DOHH2 (cell line): ENCODE measurements around the gene TMEM218.

Experiments used
- H3F3A ChIP-seq: fragments of 200-600 bp; sonication (generic), shearing (Covaris generic); 2 replicates; pipeline ENCODE4 v1.6.0; 2016; ENCODE audit warnings: antibody characterized with exemption, mild to moderate bottlenecking; ENCODE audit not compliant: control insufficient read depth, insufficient read depth
- H3K27ac ChIP-seq: fragments of 200-600 bp; sonication (generic); 2 replicates; pipeline ENCODE4 v1.5.1; 2014; ENCODE audit warnings: low read depth, mild to moderate bottlenecking, low read length, moderate library complexity
- H3K27me3 ChIP-seq: fragments of 200-600 bp; sonication (generic); 2 replicates; pipeline ENCODE4 v1.6.1; 2014; ENCODE audit warnings: mild to moderate bottlenecking, low read length, mixed read lengths; ENCODE audit not compliant: control insufficient read depth
- H3K36me3 ChIP-seq: fragments of 200-600 bp; sonication (generic); 2 replicates; pipeline ENCODE4 v1.6.1; 2014; ENCODE audit warnings: mild to moderate bottlenecking, low read length, moderate library complexity, mixed read lengths; ENCODE audit not compliant: control insufficient read depth
- H3K4me1 ChIP-seq: fragments of 200-600 bp; sonication (generic); 2 replicates; pipeline ENCODE4 v1.6.1; 2014; ENCODE audit warnings: mild to moderate bottlenecking, low read length, mixed read lengths; ENCODE audit not compliant: control insufficient read depth
- H3K4me2 ChIP-seq: fragments of 200-600 bp; sonication (generic); 2 replicates; pipeline ENCODE4 v1.6.0; 2014; ENCODE audit warnings: mild to moderate bottlenecking, low read length, moderate library complexity
- H3K4me3 ChIP-seq: fragments of 200-600 bp; sonication (generic); 2 replicates; pipeline ENCODE4 v1.5.1; 2014; ENCODE audit warnings: mild to moderate bottlenecking, low read length, mixed read lengths
- H3K79me2 ChIP-seq: fragments of 200-600 bp; sonication (generic); 2 replicates; pipeline ENCODE4 v1.6.1; 2014; ENCODE audit warnings: mild to moderate bottlenecking, low read length, mixed read lengths; ENCODE audit not compliant: control insufficient read depth
- H3K9me2 ChIP-seq: fragments of 200-600 bp; sonication (generic); replicated peaks from 2 replicates; pipeline ENCODE4 v1.6.1; 2014; ENCODE audit warnings: mild to moderate bottlenecking, low read length, mixed read lengths; ENCODE audit not compliant: control insufficient read depth
- H3K9me3 ChIP-seq: fragments of 200-600 bp; sonication (generic); 2 replicates; pipeline ENCODE4 v1.6.1; 2014; ENCODE audit warnings: antibody characterized with exemption, low read length, mixed read lengths; ENCODE audit not compliant: control insufficient read depth, insufficient read depth
- H4K20me1 ChIP-seq: fragments of 200-600 bp; sonication (generic); 2 replicates; pipeline ENCODE4 v1.6.0; 2014; ENCODE audit warnings: low read depth, mild to moderate bottlenecking, antibody characterized with exemption, low read length, moderate library complexity; ENCODE audit not compliant: control insufficient read depth, insufficient read depth
- EZH2phosphoT487 ChIP-seq: fragments of 200-600 bp; sonication (generic); IDR thresholded peaks from 2 replicates; pipeline ENCODE4 v1.6.1; 2017; ENCODE audit warnings: borderline replicate concordance, mild to moderate bottlenecking, antibody characterized with exemption, low read length, moderate library complexity, mixed read lengths
- TF ChIP-seq, protein P1 (sequence below): fragments of 200-600 bp; sonication (generic); IDR thresholded peaks from one replicate; pipeline ENCODE4 v1.5.1; 2014; ENCODE audit warnings: antibody characterized with exemption, mild to moderate bottlenecking, low read depth, low read length; ENCODE audit not compliant: poor library complexity, severe bottlenecking

Gene TMEM218

GRCh38 chr11:125110506-125110905, 920 bp downstream of the TMEM218 start:
- Histone ChIP-seq H3F3A (no peaks in the 10 kb centered on the region), H4K20me1 (no peaks in the 10 kb centered on the region), H3K36me3 (peaks cover 11% of the 10 kb centered on the region; the same call in 1 of the 2 replicates), H3K79me2 (peaks cover 15% of the 10 kb centered on the region), H3K4me1 (peaks cover 17% of the 10 kb centered on the region), H3K4me3 (peak overlapping the region; percentile 97), H3K27me3 (no peaks in the 10 kb centered on the region), H3K27ac (no peak overlapping the region; the same call in 1 of the 2 replicates), H3K4me2 (peak overlapping the region; percentile 91), H3K9me2 (no peaks in the 10 kb centered on the region), H3K9me3 (peaks cover 13% of the 10 kb centered on the region; the same call in 1 of the 2 replicates)
- TF ChIP-seq, protein P1, sequence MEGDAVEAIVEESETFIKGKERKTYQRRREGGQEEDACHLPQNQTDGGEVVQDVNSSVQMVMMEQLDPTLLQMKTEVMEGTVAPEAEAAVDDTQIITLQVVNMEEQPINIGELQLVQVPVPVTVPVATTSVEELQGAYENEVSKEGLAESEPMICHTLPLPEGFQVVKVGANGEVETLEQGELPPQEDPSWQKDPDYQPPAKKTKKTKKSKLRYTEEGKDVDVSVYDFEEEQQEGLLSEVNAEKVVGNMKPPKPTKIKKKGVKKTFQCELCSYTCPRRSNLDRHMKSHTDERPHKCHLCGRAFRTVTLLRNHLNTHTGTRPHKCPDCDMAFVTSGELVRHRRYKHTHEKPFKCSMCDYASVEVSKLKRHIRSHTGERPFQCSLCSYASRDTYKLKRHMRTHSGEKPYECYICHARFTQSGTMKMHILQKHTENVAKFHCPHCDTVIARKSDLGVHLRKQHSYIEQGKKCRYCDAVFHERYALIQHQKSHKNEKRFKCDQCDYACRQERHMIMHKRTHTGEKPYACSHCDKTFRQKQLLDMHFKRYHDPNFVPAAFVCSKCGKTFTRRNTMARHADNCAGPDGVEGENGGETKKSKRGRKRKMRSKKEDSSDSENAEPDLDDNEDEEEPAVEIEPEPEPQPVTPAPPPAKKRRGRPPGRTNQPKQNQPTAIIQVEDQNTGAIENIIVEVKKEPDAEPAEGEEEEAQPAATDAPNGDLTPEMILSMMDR, result no peak
- no peak for TF ChIP-seq EZH2phosphoT487

DNA sequence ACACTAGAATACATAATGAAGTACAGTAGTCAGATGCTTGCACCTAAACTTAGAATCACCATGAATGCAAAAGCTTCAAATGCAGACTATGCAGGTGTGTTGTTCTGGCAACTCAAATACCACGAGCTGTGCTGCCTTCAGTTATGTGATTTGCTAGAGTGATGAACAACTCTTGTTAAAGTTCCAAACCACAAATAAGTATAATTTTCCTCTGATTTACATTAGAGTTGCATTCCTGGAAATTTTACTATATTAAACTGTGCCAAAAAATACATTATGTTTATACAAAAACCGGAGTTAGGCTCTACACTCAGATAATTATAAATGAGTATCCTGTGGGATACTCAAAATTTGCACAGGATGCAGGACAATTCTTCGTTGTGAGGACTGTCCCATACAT, 3.0 kb downstream of the TMEM218 start:
- Histone ChIP-seq H4K20me1 (no peaks in the 10 kb centered on the region), H3K27me3 (no peaks in the 10 kb centered on the region), H3K4me3 (no peak overlapping the region), H3F3A (no peaks in the 10 kb centered on the region), H3K27ac (no peak overlapping the region), H3K9me3 (peaks cover 9% of the 10 kb centered on the region; the same call in 1 of the 2 replicates), H3K4me1 (peaks cover 17% of the 10 kb centered on the region), H3K36me3 (peaks cover 11% of the 10 kb centered on the region; the same call in 1 of the 2 replicates), H3K79me2 (peaks cover 15% of the 10 kb centered on the region), H3K4me2 (no peak overlapping the region), H3K9me2 (no peaks in the 10 kb centered on the region)
- no peak for TF ChIP-seq EZH2phosphoT487
- TF ChIP-seq, protein P1, result no peak

DNA sequence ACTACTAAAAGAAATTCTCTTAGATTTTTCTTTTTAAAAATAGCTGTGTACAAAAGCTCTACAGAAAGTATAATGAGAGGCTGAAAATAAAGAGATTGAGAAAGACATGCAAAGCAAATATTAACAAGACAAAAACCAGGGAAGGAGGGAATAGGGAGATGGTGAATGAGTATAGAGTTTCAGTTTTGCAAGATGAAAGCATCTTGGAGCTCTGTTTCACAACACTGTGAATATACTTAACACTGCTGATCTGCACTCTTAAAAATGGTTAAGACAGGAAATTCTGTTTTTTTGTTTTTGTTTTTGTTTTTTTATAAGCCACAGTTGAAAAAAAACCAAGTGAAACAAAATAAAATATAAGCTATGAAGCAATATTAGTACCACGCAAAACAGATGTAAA, 5.5 kb downstream of the TMEM218 start:
- no peaks in the 10 kb centered on the region for H3K27me3 ChIP-seq
- no peak overlapping the region for H3K4me3 ChIP-seq
- peaks cover 7% of the 10 kb centered on the region for H3K36me3 ChIP-seq
- peaks cover 12% of the 10 kb centered on the region for H3K79me2 ChIP-seq
- H3K4me2 ChIP-seq, result no peak overlapping the region
- no peaks in the 10 kb centered on the region for H3F3A ChIP-seq
- H3K9me3 ChIP-seq, result no peaks in the 10 kb centered on the region
- peaks cover 11% of the 10 kb centered on the region for H3K4me1 ChIP-seq
- TF ChIP-seq EZH2phosphoT487, result no peak
- TF ChIP-seq, protein P1, result no peak
- H4K20me1 ChIP-seq, result no peaks in the 10 kb centered on the region
- no peak overlapping the region for H3K27ac ChIP-seq
- H3K9me2 ChIP-seq, result no peaks in the 10 kb centered on the region
